ENCODE results near the gene CGB1.
"Not testable (repeated sequence)": the region's sequence is repeated elsewhere in the genome, so short reads cannot be mapped to it uniquely, and the experiment has no call there.

Gene CGB1

DNA sequence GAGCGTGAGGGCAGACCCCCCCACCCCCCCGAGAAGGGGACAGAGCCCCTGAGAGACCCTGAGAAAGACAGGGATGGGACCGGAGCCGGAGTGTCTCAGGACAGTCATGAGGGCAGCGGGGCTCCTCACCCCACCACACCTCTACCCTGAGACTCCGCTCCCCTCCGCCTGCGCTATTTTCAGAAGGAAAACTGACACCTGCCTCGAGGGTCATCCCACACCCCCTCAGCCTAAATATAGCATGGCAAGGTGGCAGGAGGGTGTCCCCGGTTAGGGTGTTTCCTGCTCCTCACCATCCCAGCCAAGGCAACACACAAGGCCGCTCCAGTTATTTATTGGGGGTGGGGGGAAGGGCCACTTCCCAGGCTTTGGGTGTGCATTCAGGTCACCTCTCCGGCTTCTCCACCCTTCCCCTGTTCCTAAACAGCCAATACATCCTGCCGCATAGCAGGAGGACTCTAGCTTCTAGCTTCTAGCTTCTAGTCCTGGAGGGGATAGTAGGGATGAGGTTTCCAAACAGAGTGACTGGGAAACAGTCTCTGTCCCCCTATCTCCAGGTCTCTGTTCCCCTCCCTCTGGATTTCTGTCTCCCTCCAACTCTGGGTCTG lies 29.3 kb upstream of the CGB1 start:
- Mint-ChIP-seq H3K36me3 (ENCODE audit: low read depth) (peaks cover 3% of the 10 kb centered on the region), H3K9me3 (no peaks in the 10 kb centered on the region), H3K4me1 (no peaks in the 10 kb centered on the region), H3K4me3 (no peak overlapping the region), H3K27me3 (peaks cover 54% of the 10 kb centered on the region), H3K27ac (no peak overlapping the region)
- DNase-seq (no peak), ATAC-seq (no peak)

DNA sequence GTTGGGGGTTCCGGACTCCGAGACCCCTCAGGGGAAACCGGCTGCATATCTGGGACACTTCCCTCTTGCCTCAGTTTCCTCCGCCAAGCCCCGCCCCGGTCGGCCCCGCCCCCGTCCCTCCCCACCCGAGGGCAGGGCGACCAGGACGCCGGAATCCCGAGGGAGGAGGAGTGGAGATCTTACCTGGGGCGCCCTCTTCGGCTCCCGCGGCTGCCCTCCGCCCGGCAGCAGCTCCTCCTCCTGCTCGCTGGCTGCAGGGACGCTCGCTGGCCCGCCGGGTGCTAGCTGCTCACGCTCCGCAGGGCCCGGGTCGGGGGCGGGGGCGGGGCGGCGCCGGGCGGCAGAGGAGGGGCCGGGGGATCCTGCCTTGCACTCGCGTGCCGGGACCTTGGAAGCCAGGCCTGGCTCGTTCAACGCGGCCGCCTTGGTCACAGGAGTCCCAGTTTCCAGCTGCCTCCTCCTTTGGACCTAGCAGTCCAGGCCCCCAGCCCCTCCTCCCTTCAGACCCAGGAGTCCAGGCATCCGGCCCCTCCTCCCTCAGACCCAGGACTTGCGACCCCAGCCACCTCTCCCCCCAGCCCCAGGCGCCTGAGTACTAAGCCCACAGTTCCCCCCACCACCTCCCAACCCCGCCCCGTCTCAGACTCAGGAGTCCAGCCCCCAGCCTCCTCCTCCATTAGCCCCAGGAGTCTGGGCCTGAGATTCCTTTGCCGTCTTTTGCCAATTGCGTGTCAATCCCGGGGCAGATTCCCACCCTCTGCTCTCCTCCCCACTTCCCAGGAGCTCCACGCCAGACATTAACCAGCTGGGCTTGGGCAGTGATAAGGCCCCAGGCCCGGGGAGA lies 28.3 kb upstream of the CGB1 start, which contains the start of gene NTF4:
Gene NTF4 (minus strand): TSS at position 51 of the 844 bp plus-strand sequence. CDS start 2,821 bp downstream, outside the sequence.
- Mint-ChIP-seq H3K9me3 (no peaks in the 10 kb centered on the region), H3K4me1 (no peaks in the 10 kb centered on the region), H3K27me3 (peaks cover 56% of the 10 kb centered on the region), H3K4me3 (no peak within 1 kb of the TSS), H3K36me3 (ENCODE audit: low read depth) (no peaks in the 10 kb centered on the region), H3K27ac (no peak within 1 kb of the TSS)
- ATAC-seq, result no peak
- no peak for DNase-seq

DNA sequence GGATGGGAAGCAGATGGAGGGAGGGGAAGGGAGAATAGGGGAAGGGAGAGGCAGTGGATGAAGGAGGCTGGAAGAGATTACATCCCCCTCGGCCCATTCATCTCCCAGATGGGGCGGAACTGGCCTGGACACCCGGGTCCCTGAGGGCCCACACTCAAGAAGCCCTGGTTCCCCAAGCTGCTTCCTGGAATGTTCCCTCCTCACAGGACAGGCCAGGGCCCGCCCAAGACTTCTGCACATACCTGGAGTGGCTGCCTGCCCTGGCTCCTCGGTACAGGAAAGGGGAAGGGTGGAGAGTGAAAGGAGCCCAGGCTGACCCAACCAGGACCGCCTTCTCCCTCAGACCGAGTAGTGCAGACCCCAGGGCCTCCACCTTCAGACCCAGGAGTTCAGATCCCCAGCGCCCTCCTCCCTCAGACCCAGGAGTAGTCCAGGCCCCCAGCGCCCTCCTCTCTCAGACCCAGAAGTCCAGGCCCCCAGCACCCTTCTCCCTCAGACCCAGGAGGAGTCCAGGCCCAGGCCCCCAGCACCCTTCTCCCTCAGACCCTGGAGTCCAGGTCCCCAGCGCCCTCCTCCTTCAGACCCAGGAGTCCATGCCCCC lies 27.4 kb upstream of the CGB1 start:
- Mint-ChIP-seq H3K4me1 (no peaks in the 10 kb centered on the region), H3K27me3 (peaks cover 57% of the 10 kb centered on the region), H3K4me3 (no peak overlapping the region), H3K9me3 (no peaks in the 10 kb centered on the region), H3K27ac (no peak overlapping the region), H3K36me3 (ENCODE audit: low read depth) (no peaks in the 10 kb centered on the region)
- ATAC-seq (no peak), DNase-seq (no peak)

DNA sequence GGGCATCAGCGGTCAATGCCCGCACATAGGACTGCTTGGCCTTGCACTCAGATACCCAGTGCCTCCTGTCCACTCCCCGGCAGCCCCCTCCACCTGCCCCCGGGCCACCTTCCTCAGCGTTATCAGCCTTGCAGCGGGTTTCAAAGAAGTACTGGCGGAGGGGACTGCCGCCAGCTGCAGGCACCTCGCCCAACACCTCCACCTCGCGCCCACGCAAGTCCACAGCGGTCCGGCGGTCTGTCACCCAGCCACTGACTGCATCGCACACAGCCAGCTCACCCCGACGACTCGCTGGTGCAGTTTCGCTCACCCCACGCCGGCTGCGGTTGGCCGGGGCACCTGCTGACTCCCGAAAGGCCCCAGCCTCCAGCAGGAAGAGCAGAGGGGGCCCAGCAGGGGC lies 24.8 kb upstream of the CGB1 start:
- no peaks in the 10 kb centered on the region for H3K36me3 Mint-ChIP-seq (ENCODE audit: low read depth)

DNA sequence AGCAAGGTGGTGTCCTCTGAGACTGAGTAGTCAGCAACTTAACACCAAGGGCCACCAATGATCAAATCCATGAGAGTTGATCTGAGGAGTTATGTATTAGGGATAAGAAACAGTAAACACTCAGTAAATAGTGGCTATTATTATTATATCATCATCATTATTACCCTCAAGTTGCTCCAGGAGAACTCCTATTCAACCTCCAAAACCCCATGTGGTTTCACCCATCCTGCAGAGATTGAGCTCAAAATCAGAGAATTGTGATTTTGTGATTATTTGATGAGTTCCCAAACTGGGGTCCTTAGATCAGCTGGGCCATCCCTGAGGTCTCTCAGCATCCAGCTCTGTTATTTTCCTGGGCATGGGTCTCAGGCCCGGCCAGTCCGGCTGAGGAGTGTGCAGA lies 24.3 kb upstream of the CGB1 start:
- Mint-ChIP-seq H3K27me3 (peaks cover 63% of the 10 kb centered on the region), H3K4me3 (no peak overlapping the region)

More for the DNA sequence above, 24.8 kb upstream of the CGB1 start:
- DNase-seq, result no peak
- peaks cover 14% of the 10 kb centered on the region for H3K4me1 Mint-ChIP-seq
- no peak overlapping the region for H3K4me3 Mint-ChIP-seq
- H3K9me3 Mint-ChIP-seq, result no peaks in the 10 kb centered on the region
- H3K27ac Mint-ChIP-seq, result no peak overlapping the region
- ATAC-seq, result no peak
- H3K27me3 Mint-ChIP-seq, result peaks cover 64% of the 10 kb centered on the region

DNA sequence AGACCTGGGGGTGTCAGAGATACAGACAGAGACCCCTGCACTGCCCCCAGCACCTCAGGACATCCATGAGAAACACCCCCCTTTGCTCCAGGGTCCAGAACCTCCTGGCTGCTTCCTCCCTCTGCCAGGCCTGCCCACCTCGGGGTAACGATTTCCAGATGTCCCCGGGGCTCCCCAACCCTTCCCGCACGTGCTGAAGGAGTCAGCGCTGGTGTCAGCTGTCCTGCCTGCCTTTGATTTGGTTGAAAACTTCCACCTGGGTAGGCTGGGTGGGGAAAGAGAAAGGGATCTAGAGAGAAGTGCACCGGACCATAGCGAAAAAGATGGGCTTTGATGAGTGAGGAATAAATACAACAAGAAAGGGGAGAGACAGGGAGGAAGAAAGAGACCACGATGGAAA lies 22.4 kb upstream of the CGB1 start:
- DNase-seq (no peak), ATAC-seq (no peak)
- no peaks in the 10 kb centered on the region for H3K9me3 Mint-ChIP-seq
- H3K36me3 Mint-ChIP-seq (ENCODE audit: low read depth), result no peaks in the 10 kb centered on the region
- peaks cover 60% of the 10 kb centered on the region for H3K27me3 Mint-ChIP-seq
- no peak overlapping the region for H3K4me3 Mint-ChIP-seq
- peaks cover 17% of the 10 kb centered on the region for H3K4me1 Mint-ChIP-seq
- no peak overlapping the region for H3K27ac Mint-ChIP-seq

More for the DNA sequence above, 24.3 kb upstream of the CGB1 start:
- Mint-ChIP-seq H3K9me3 (no peaks in the 10 kb centered on the region), H3K36me3 (ENCODE audit: low read depth) (no peaks in the 10 kb centered on the region), H3K27ac (no peak overlapping the region), H3K4me1 (peaks cover 17% of the 10 kb centered on the region)
- DNase-seq (no peak), ATAC-seq (no peak)

DNA sequence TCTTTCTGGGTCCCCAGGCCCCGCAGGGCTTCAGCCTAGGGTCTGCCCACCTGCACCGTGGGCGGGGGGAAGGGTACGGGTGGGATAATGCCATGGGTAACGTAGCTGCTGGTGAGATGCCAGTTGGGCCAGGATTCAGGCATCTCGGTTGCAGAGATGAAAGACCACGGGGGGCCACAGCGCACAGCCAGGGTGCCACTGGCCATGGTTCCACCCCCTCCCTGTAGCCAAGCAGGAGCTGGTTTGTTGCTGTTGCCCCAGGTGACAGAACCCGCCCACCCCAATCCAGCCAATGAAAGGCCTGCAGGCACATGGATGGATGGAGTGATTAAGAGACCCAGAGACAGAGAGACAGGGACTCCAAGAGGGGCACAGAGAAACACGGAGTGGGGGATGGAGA lies 21.9 kb upstream of the CGB1 start:
- DNase-seq (peak; percentile 34), ATAC-seq (no peak)
- H3K27me3 Mint-ChIP-seq, result peaks cover 56% of the 10 kb centered on the region
- H3K27ac Mint-ChIP-seq, result no peak overlapping the region
- no peak overlapping the region for H3K4me3 Mint-ChIP-seq
- H3K9me3 Mint-ChIP-seq, result no peaks in the 10 kb centered on the region
- no peaks in the 10 kb centered on the region for H3K36me3 Mint-ChIP-seq (ENCODE audit: low read depth)
- H3K4me1 Mint-ChIP-seq, result peaks cover 17% of the 10 kb centered on the region

DNA sequence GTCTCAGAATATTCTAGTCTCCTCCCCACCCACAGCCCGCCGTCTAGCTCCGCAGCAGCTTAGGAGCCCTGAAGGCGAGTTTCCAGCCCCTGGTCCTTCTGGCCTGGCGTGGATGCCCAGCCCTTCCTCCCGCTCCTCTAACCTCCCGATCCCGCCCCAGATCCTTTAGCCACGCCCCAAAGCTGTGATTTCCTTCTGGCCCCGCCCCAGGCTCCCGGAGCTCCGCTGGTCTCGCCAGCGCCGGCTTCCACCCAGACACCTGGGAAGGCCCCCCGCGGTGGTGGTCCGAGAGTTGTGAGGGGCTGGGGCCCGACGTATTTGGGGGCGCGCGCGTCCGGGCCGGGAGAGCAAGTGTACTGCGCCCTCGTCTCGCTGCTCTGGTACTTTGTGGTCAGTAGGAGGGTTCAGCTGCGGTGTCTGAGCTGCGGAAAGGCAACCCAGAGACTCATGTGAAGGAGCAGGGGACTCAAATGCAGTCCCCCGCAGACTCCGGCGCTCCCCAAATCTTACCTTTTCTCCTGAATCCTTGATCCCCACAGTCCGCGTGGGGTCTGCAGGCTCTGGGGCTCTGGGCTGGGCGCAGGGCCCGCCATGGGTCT lies 21.0 kb upstream of the CGB1 start, which contains the start of gene CGB7:
Gene CGB7 (minus strand): TSS at position 114 of the 599 bp plus-strand sequence. CDS start 2,374 bp downstream, outside the sequence.
- Mint-ChIP-seq H3K27me3 (peaks cover 50% of the 10 kb centered on the region), H3K9me3 (no peaks in the 10 kb centered on the region), H3K27ac (no peak within 1 kb of the TSS), H3K4me3 (peak within 1 kb of the TSS; percentile 58), H3K4me1 (peaks cover 17% of the 10 kb centered on the region), H3K36me3 (ENCODE audit: low read depth) (no peaks in the 10 kb centered on the region)
- DNase-seq, result peak; percentile 48
- no peak for ATAC-seq

DNA sequence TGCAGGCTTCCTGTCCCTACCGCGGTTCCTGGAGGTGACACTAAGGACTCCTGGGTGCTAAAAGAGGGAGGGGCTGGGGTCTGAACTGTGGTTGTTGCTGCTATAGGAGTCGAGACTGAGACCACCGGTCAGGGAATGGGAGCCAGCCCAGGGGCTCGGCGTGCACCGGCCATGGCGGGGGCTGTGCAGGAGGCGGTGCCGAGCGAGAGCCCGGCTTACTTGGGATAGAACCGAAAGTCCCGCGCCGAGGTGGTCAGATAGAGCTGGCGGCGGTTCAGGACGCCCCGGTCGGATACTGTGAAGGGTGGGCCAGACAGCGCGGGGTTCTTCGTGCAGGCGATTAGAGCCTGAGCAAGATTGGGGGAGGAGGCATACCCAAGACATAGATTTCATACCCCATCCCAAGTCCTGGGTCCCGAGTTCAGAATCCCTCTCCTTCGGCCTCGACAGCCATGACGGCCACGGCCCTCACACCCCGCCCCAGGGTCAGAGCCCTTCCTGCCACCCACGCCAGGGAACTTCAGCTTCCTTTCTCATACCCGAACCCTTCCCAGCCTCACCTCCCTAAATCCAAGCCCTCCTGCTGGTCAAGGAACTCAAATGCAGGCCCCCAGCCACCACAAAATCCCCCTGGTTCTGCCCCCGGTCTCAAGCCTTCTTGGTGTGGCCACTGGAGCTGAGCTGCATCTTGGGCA lies 20.4 kb upstream of the CGB1 start:
- not testable (repeated sequence) for H3K27ac Mint-ChIP-seq; DNase-seq; H3K36me3 Mint-ChIP-seq (ENCODE audit: low read depth); H3K9me3 Mint-ChIP-seq
- Mint-ChIP-seq H3K27me3 (peaks cover 50% of the 10 kb centered on the region), H3K4me1 (peaks cover 17% of the 10 kb centered on the region), H3K4me3 (peak overlapping the region; percentile 58)
- peak; percentile 14 for ATAC-seq

DNA sequence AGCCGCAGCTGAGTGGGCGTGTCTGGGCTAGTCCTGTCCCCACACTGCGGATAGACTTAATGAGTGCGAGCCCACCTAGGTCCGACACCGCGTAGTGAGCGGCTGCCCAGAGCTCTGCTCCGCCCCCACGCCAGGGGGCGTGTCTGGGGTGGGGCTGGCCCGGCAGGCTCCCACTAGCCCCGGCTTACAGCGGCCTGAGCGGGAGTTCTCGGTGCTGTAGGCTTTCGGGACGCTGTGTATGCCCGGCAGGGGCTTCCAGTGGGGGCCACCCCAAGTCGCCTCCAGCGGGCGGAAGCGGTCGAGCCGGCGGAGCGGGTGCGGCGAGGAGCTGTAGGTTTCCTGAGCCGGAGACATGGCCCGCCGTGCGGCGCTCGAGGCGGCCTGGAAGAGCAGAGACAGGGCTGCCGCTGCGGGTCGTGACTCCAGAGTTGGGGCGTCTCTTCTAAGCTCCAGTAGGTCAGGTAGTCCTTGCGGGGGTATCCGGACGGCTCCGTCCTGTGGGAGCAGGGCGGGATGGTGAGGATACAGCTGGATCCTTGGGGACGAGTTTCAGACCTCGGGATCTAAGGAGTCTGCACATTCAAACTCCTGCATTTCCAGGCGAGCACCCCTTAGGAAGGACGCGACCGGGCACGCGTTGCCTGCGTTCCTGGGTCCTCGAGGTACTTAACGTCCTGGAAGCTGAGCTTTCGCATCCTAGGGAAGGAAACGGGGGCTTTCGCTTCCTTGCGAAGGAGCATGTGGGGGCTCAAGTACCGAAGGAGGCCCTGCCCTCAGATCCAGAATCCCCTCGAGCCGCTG lies 19.6 kb upstream of the CGB1 start:
- Mint-ChIP-seq H3K36me3 (ENCODE audit: low read depth) (no peaks in the 10 kb centered on the region), H3K4me1 (peaks cover 17% of the 10 kb centered on the region), H3K27ac (no peak overlapping the region), H3K4me3 (peak overlapping the region; percentile 58), H3K9me3 (no peaks in the 10 kb centered on the region), H3K27me3 (peaks cover 50% of the 10 kb centered on the region)
- peak; percentile 66 for DNase-seq
- peak; percentile 70 for ATAC-seq

DNA sequence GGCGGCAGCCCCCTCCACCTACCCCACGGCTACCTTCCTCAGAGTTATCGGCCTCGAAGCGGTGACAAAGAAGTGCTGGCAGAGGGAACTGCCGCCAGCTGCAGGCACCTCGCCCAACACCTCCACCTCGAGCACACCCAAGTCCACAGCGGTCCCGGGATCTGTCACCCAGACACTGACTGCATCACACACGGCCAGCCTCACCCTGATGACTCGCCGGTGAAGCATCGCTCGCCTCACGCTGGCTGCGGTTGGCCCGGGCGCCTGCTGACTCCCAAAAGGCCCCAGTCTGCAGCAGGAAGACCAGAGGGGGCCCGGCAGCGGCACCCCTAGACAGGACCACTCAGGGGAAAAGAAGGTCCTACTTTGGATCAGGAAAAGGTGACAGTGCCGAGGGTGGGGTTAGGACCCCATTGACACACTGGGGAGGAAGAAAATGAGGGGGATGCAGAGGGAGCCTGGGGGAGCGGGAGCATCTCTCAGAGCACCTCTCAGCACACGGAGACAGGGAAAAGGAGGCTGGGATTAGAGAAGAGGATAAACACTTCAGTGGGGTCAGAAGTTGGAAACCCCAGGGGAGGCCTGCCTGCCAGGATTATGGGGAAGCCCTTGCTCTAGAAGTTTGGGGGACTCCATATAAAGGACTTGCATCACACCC lies 13.8 kb upstream of the CGB1 start:
- DNase-seq; ATAC-seq; H3K36me3 Mint-ChIP-seq (ENCODE audit: low read depth); H3K27ac Mint-ChIP-seq; H3K27me3 Mint-ChIP-seq; H3K4me1 Mint-ChIP-seq; H3K9me3 Mint-ChIP-seq; H3K4me3 Mint-ChIP-seq: not testable (repeated sequence)

DNA sequence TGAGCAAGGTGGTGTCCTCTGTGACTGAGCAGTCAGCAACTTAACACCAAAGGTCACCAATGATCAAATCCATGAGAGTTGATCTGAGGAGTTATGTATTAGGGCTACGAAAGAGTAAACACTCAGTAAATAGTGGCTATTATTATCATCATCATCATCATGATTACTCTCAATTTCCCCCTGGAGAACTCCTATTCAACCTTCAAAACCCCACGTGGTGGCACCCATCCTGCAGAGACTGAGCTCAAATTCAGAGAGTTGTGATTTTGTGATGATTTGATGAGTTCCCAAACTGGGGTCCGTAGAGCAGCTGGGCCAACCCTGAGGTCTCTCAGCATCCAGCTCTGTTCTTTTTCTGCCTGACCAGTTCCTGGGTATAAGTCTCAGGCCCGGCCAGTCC lies 13.1 kb upstream of the CGB1 start:
- H3K27ac Mint-ChIP-seq; ATAC-seq; H3K27me3 Mint-ChIP-seq; H3K36me3 Mint-ChIP-seq (ENCODE audit: low read depth); H3K4me1 Mint-ChIP-seq; H3K9me3 Mint-ChIP-seq; DNase-seq; H3K4me3 Mint-ChIP-seq: not testable (repeated sequence)

DNA sequence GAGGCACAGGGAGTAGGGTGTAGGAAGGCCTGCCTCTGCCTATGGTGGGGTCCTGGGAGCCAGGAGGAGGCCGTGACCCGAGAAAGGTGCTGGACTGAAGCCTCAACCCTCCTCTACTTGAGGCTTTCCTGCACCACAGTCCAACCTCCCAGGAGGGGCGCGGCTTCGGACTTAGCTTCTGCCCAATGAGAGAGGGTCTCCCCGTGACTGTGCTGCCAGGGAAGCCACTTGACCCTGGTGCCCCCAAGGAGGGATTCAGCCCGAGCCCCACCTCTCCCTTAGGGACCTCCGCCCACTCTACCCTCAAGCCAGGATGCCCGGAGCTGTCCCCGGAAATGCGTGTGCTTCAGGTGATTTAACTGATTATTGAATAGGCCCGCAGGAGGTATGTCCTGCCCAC lies 12.3 kb upstream of the CGB1 start, which contains the start of gene CGB8:
Gene CGB8 (minus strand): TSS at position 101 of the 400 bp plus-strand sequence. CDS start 372 bp downstream, outside the sequence.
- not testable (repeated sequence) for DNase-seq; H3K27ac Mint-ChIP-seq; H3K4me1 Mint-ChIP-seq; H3K27me3 Mint-ChIP-seq; H3K4me3 Mint-ChIP-seq; H3K36me3 Mint-ChIP-seq (ENCODE audit: low read depth); ATAC-seq; H3K9me3 Mint-ChIP-seq

Measured in activated naive CD8-positive, alpha-beta T cell treated with anti-CD3 and anti-CD28 coated beads, Interleukin-2, amount 50 U/mL, for 24 hours (primary cell).